ENCODE data around the gene USPL1.
"Not testable (repeated sequence)": the region's sequence is repeated elsewhere in the genome, so short reads cannot be mapped to it uniquely, and the experiment has no call there.

USPL1 gene

GRCh38 chr13:30616927-30617314 lies 799 bp upstream of the USPL1 start:
- DNase-seq (ENCODE audit: low spot score) = no peak

- peak; percentile 47 for DNase-seq (ENCODE audit: low spot score)
These were observed 638 bp downstream of the USPL1 start for GRCh38 chr13:30618186-30618929.

- no peak for DNase-seq (ENCODE audit: low spot score)
These were observed 1.2 kb downstream of the USPL1 start for GRCh38 chr13:30618930-30619279.

- DNase-seq (ENCODE audit: low spot score) = no peak
These were observed 2.0 kb downstream of the USPL1 start for GRCh38 chr13:30619731-30620130.

DNA sequence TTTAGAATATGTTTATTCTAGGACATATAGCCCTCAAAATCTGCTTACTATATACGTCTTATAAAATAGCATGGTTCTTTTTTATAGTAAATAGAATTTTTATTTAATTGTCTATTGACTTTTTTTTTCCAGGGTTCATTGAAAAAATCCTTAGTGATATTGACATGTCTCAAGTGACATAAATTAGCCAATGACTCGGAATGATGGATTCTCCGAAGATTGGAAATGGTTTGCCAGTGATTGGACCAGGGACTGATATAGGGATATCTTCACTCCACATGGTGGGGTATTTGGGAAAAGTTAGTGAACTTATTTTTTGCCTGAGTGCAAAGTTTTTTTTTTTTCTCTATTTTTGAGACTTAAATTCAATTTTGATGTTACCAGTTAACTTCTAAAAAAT lies 3.2 kb downstream of the USPL1 start:
- no peak for DNase-seq (ENCODE audit: low spot score)

GRCh38 chr13:30622551-30622950 lies 4.8 kb downstream of the USPL1 start:
- no peak for DNase-seq (ENCODE audit: low spot score)

GRCh38 chr13:30623392-30623791 lies 5.7 kb downstream of the USPL1 start:
- DNase-seq (ENCODE audit: low spot score) = no peak

DNA sequence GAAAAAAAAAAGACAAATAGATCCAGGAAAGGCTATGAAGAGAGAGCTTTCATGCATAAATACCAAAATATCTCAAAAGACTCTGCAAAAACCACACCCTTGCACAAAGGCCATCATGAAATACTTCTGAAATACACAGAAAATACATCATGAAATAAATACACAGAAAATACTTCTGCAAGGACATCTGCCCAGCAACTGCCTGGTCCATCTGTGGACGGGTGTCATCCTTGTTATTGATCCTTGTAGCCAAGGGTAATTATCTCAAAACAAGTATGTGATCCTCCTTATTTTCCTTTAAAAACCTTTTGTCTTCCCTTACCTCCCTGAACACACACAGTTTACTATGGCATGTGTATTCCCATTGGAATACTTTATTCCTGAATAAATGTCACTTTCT lies 6.9 kb downstream of the USPL1 start:
- no peak for DNase-seq (ENCODE audit: low spot score)

DNA sequence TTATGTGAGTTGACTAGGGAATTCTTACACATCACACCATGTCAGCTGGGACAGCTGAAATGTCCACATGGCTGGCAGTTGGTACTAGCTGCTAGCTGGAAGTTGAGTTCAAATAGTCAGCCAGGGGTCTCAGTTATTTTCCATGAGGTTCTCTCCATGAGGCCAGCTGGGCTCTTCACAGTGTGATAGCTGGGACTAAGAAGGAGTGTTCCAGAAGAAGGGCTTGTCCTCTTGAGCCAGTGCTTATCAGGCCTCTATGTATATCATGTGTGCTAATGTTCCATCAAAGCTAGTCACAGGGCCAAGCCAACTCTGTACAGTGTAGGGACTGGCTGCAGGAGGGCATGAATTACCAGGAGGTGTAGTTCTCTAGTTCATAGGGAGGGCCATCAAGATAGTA lies 11.8 kb downstream of the USPL1 start:
- DNase-seq (ENCODE audit: low spot score) = no peak

DNA sequence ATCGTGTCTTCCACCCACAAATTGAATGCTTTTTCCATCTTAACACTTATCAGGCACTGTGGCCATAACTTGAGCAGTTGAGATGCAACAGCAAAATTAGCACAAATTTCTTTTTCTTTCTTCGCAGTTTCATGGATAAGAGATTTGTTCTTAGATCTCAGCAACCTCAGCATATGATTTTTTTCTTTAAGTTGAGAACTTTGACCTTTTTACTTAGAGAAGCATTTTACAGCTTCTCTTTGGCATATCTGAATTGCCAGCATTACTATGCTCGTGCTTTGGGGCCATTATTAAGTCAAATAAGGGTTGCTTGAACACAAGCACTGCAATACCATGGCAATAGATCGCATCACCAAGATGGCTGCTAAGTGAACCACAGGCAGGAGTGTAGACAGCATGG lies 16.1 kb downstream of the USPL1 start:
- no peak for DNase-seq (ENCODE audit: low spot score)

GRCh38 chr13:30634838-30635237 lies 17.1 kb downstream of the USPL1 start:
- DNase-seq (ENCODE audit: low spot score) = no peak

DNA sequence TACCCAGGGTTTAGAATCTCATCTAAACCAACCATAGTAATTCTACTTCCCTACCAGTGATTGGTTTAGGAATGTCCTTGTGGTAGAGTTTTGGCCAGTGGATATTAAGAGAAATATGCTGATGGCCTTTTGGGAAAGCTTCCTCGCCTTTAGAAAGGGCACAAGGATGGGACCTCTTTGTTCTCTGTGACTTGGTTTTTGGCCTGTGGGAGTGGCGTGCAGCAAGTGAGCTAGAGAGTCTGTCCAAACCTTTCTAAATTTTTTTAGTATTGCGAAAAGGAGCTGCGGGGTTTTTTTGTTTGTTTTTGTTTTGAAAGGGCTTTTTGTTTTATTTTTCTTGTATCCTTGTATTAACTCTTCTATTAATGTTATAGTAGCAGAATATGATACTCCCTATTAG lies 20.6 kb downstream of the USPL1 start:
- DNase-seq (ENCODE audit: low spot score) = no peak

GRCh38 chr13:30639671-30640070 lies 22.0 kb downstream of the USPL1 start:
- DNase-seq (ENCODE audit: low spot score) = no peak

- not testable (repeated sequence) for DNase-seq (ENCODE audit: low spot score)
These were observed 23.5 kb downstream of the USPL1 start for GRCh38 chr13:30641173-30641572.

DNA sequence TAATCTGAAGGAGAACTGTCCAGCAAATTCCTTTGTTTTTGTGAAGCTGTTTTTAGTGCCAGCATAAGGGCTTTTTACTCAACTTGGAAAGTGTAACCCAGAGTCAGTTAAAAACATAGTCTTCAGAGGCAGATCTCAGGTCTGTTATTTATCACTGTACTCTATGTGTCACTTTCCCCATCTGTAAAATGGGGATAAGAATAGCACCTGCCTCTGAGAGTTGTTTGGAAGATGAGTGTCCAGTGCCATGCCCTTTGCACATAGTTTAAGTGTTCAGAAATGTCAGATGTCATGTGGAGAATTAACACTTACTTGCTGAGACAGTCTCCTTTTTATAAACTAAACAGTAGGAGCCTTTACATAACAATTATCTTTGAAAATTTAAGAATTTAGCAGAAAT lies 27.9 kb downstream of the USPL1 start:
- DNase-seq (ENCODE audit: low spot score) = no peak

- DNase-seq (ENCODE audit: low spot score) = no peak
These were observed 29.7 kb downstream of the USPL1 start for GRCh38 chr13:30647420-30647819.

GRCh38 chr13:30647824-30648521 lies 30.3 kb downstream of the USPL1 start:
- no peak for DNase-seq (ENCODE audit: low spot score)

- no peak for DNase-seq (ENCODE audit: low spot score)
These were observed 30.8 kb downstream of the USPL1 start for GRCh38 chr13:30648522-30649012.

GRCh38 chr13:30651648-30652047 lies 33.9 kb downstream of the USPL1 start:
- not testable (repeated sequence) for DNase-seq (ENCODE audit: low spot score)

DNA sequence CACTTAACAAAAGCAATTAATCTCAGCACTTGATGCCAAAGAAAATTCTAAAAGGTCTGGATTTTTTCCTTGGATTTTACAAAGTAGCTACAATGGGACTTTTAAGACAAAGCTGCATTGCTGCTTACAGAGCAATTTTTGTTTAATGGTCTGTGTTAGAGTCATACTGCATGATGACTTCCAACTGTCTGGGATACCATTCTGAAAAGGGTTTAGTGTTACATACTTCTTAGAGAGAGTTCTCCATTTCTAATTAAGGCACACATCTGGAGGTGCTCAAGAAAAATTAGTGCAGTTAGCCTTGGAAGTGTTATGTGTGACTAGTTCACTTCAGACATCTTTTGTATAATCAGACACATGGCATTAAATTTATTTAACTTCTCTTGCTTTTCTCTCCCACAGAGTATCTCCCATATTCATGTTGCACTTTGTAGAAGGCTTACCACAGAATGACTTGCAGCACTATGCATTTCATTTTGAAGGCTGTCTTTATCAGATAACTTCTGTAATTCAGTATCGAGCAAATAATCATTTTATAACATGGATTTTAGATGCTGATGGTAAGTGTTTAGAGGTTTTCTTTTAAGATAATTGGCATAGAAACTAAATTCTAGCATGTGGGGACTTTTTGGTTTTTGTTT lies 35.1 kb downstream of the USPL1 start:
- DNase-seq (ENCODE audit: low spot score) = no peak

GRCh38 chr13:30654430-30654829 lies 36.7 kb downstream of the USPL1 start:
- no peak for DNase-seq (ENCODE audit: low spot score)

GRCh38 chr13:30656178-30656577 lies 38.5 kb downstream of the USPL1 start:
- no peak for DNase-seq (ENCODE audit: low spot score)

DNA sequence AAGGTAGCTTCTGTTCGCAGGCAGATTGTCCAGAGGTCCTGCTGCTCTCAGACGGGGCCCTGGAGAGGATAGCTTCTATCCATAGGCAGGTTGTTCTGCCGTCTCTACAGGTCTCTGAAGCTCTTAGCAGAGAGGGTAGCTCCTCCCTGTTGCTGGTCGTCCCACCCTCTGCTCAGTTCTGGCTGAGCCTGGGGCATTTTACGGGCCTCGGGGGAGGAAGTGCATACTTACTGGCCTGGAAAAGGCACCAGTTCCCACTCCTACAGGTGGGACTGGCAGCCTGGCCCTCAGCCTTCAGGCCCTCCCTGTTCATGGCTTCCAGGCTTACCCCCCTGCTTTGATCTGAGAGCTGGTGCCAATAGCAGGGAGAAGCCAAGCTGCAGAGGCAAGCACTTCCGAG lies 42.3 kb downstream of the USPL1 start:
- peak; percentile 53 for DNase-seq (ENCODE audit: low spot score)
